ENCODE measurements around the gene ABCC6.
"Not testable (repeated sequence)": the region's sequence is repeated elsewhere in the genome, so short reads cannot be mapped to it uniquely, and the experiment has no call there.

Gene ABCC6

GRCh38 chr16:16158741-16159374 is 64.4 kb downstream of the ABCC6 start:
- DNase-seq, result no peak

GRCh38 chr16:16158082-16158658 is 65.1 kb downstream of the ABCC6 start:
- DNase-seq, result no peak

GRCh38 chr16:16157166-16157565 is 66.1 kb downstream of the ABCC6 start:
- no peak for DNase-seq

- DNase-seq, result no peak
Observed at GRCh38 chr16:16155234-16155633, 68.1 kb downstream of the ABCC6 start.

- DNase-seq, result no peak
Observed at GRCh38 chr16:16154281-16154951, 68.9 kb downstream of the ABCC6 start.

- DNase-seq, result not testable (repeated sequence)
Observed at GRCh38 chr16:16153000-16153399, 70.3 kb downstream of the ABCC6 start.

GRCh38 chr16:16151315-16151714 is 72.0 kb downstream of the ABCC6 start:
- DNase-seq, result no peak

- no peak for DNase-seq
Observed at GRCh38 chr16:16150878-16151152, 72.5 kb downstream of the ABCC6 start.

- DNase-seq, result no peak
Observed at GRCh38 chr16:16150117-16150877, 73.0 kb downstream of the ABCC6 start.

GRCh38 chr16:16149710-16150116 is 73.6 kb downstream of the ABCC6 start:
- no peak for DNase-seq

- DNase-seq, result no peak
Observed at GRCh38 chr16:16148755-16149154, 74.5 kb downstream of the ABCC6 start.

- not testable (repeated sequence) for DNase-seq
Observed at GRCh38 chr16:16148000-16148599, 75.2 kb downstream of the ABCC6 start.

- no peak for DNase-seq
Observed at GRCh38 chr16:16147316-16147999, 75.8 kb downstream of the ABCC6 start.

GRCh38 chr16:16146380-16147315 is 76.6 kb downstream of the ABCC6 start:
- DNase-seq, result no peak

GRCh38 chr16:16145286-16145685 is 78.0 kb downstream of the ABCC6 start:
- no peak for DNase-seq

GRCh38 chr16:16144416-16144815 is 78.9 kb downstream of the ABCC6 start:
- DNase-seq, result no peak

- DNase-seq, result no peak
Observed at GRCh38 chr16:16143931-16144330, 79.4 kb downstream of the ABCC6 start.

- no peak for DNase-seq
Observed at GRCh38 chr16:16143038-16143763, 80.1 kb downstream of the ABCC6 start.

GRCh38 chr16:16141784-16142396 is 81.4 kb downstream of the ABCC6 start:
- DNase-seq, result no peak

GRCh38 chr16:16141141-16141540 is 82.2 kb downstream of the ABCC6 start:
- DNase-seq, result no peak

- no peak for DNase-seq
Observed at GRCh38 chr16:16140537-16140936, 82.8 kb downstream of the ABCC6 start.
